HEK293 (cell line): ENCODE measurements around the gene STPG2.

ENCODE experiments used
- CTCF ChIA-PET: fragments of 350-600 bp; formaldehyde crosslinking; extraction: SDS; loops from one replicate; lab custom pipeline; 2021; ENCODE audit warnings: antibody characterized with exemption; lab: Yijun Ruan, JAX
- POLR2A ChIA-PET: fragments of 300-600 bp; formaldehyde crosslinking; extraction: SDS; loops from one replicate; lab custom pipeline; 2020; ENCODE audit warnings: antibody characterized with exemption, inconsistent platforms; lab: Yijun Ruan, JAX
- H3K27ac ChIP-seq: fragments of 200-500 bp; sonication (Bioruptor generic); 2 replicates; pipeline ENCODE4 v1.5.1; 2014; ENCODE audit warnings: low read depth, low read length, control low read depth, inconsistent platforms; ENCODE audit errors: extremely low read depth
- H3K36me3 ChIP-seq, 2 experiments: fragments of 200-500 bp in 1 of 2; sonication (Bioruptor generic) in 1 of 2; 1 replicate in 1 of 2; 2 replicates in 1 of 2; pipeline ENCODE4 v1.5.1; 2014 to 2017; ENCODE audit warnings: inconsistent platforms in 2 of 2, low read length in 2 of 2; ENCODE audit not compliant: control insufficient read depth in 2 of 2, insufficient read depth in 1 of 2
- H3K4me1 ChIP-seq: fragments of 200-500 bp; sonication (Bioruptor generic); 2 replicates; pipeline ENCODE4 v1.5.1; 2014; ENCODE audit warnings: mild to moderate bottlenecking, low read length, inconsistent platforms; ENCODE audit not compliant: control insufficient read depth, insufficient read depth
- H3K4me3 ChIP-seq: 2 replicates; pipeline ENCODE4 v1.5.1; 2011; ENCODE audit warnings: low read depth, mild to moderate bottlenecking, control low read depth, low read length, moderate library complexity
- H3K9me3 ChIP-seq: fragments of 200-500 bp; sonication (Bioruptor generic); 2 replicates; pipeline ENCODE4 v1.5.1; 2014; ENCODE audit warnings: low read depth, low read length, inconsistent platforms; ENCODE audit not compliant: control insufficient read depth, insufficient read depth
- BCL11B ChIP-seq: fragments of 450-650 bp; formaldehyde crosslinking; IDR thresholded peaks from 2 replicates; pipeline ENCODE4 v1.5.1; 2016; ENCODE audit warnings: low read depth, missing biosample characterization, missing genetic modification characterization
- HOXC10 ChIP-seq: sonication (generic); formaldehyde crosslinking; IDR thresholded peaks from 2 replicates; pipeline ENCODE4 v1.8.1; 2023; ENCODE audit warnings: mild to moderate bottlenecking, missing genetic modification reagents
- KLF10 ChIP-seq: fragments of 450-650 bp; IDR thresholded peaks from 2 replicates; pipeline ENCODE4 v1.5.1; 2018; ENCODE audit warnings: missing biosample characterization, mild to moderate bottlenecking, missing genetic modification characterization
- KLF8 ChIP-seq: fragments of 450-650 bp; formaldehyde crosslinking; IDR thresholded peaks from 2 replicates; pipeline ENCODE4 v1.5.1; 2016; ENCODE audit warnings: missing biosample characterization, missing genetic modification characterization
- KLF9 ChIP-seq: fragments of 450-650 bp; formaldehyde crosslinking; IDR thresholded peaks from 2 replicates; pipeline ENCODE4 v1.5.1; 2016; ENCODE audit warnings: missing biosample characterization, missing genetic modification characterization, low read depth
- MEIS1 ChIP-seq: sonication (generic); formaldehyde crosslinking; IDR thresholded peaks from 2 replicates; pipeline ENCODE4 v1.8.1; 2022; ENCODE audit warnings: missing genetic modification reagents, mild to moderate bottlenecking, borderline replicate concordance
- PRDM4 ChIP-seq: fragments of 450-650 bp; formaldehyde crosslinking; IDR thresholded peaks from 2 replicates; pipeline ENCODE4 v1.5.1; 2017; ENCODE audit warnings: missing biosample characterization, missing genetic modification characterization
- REST ChIP-seq: fragments of 450-650 bp; formaldehyde crosslinking; IDR thresholded peaks from 2 replicates; pipeline ENCODE4 v1.5.1; 2016; ENCODE audit warnings: missing biosample characterization, missing genetic modification characterization
- ZFHX2 ChIP-seq: fragments of 450-650 bp; formaldehyde crosslinking; conservative IDR thresholded peaks from 2 replicates; pipeline ENCODE4 v1.5.1; 2016; ENCODE audit warnings: missing biosample characterization, missing genetic modification characterization
- ZFP37 ChIP-seq: fragments of 450-650 bp; formaldehyde crosslinking; IDR thresholded peaks from 2 replicates; pipeline ENCODE4 v1.5.1; 2016; ENCODE audit warnings: missing biosample characterization, missing genetic modification characterization
- ZFP41 ChIP-seq: fragments of 450-650 bp; formaldehyde crosslinking; IDR thresholded peaks from 2 replicates; pipeline ENCODE4 v1.5.1; 2016; ENCODE audit warnings: missing biosample characterization, missing genetic modification characterization, borderline replicate concordance
- ZNF133 ChIP-seq: fragments of 450-650 bp; formaldehyde crosslinking; IDR thresholded peaks from 2 replicates; pipeline ENCODE4 v1.5.1; 2016; ENCODE audit warnings: missing biosample characterization, missing genetic modification characterization
- ZNF138 ChIP-seq: fragments of 450-650 bp; formaldehyde crosslinking; IDR thresholded peaks from 2 replicates; pipeline ENCODE4 v1.5.1; 2016; ENCODE audit warnings: missing biosample characterization, missing genetic modification characterization, borderline replicate concordance
- ZNF146 ChIP-seq: fragments of 450-650 bp; formaldehyde crosslinking; IDR thresholded peaks from 2 replicates; pipeline ENCODE4 v1.5.1; 2016; ENCODE audit warnings: missing biosample characterization, missing genetic modification characterization
- ZNF214 ChIP-seq: fragments of 450-650 bp; formaldehyde crosslinking; IDR thresholded peaks from 2 replicates; pipeline ENCODE4 v1.5.1; 2017; ENCODE audit warnings: missing biosample characterization, mild to moderate bottlenecking, missing genetic modification characterization, borderline replicate concordance
- ZNF221 ChIP-seq: fragments of 450-650 bp; formaldehyde crosslinking; IDR thresholded peaks from 2 replicates; pipeline ENCODE4 v1.5.1; 2017; ENCODE audit warnings: missing biosample characterization, missing genetic modification characterization, borderline replicate concordance
- ZNF23 ChIP-seq: fragments of 450-650 bp; formaldehyde crosslinking; IDR thresholded peaks from 2 replicates; pipeline ENCODE4 v1.5.1; 2016; ENCODE audit warnings: missing biosample characterization, missing genetic modification characterization, borderline replicate concordance
- ZNF239 ChIP-seq: fragments of 450-650 bp; formaldehyde crosslinking; IDR thresholded peaks from 2 replicates; pipeline ENCODE4 v1.5.1; 2016; ENCODE audit warnings: missing biosample characterization, missing genetic modification characterization
- ZNF24 ChIP-seq: fragments of 450-650 bp; formaldehyde crosslinking; IDR thresholded peaks from 2 replicates; pipeline ENCODE4 v1.5.1; 2016; ENCODE audit warnings: missing biosample characterization, missing genetic modification characterization
- ZNF26 ChIP-seq: fragments of 450-650 bp; formaldehyde crosslinking; IDR thresholded peaks from 2 replicates; pipeline ENCODE4 v1.5.1; 2016; ENCODE audit warnings: missing biosample characterization, missing genetic modification characterization
- ZNF341 ChIP-seq: fragments of 450-650 bp; formaldehyde crosslinking; IDR thresholded peaks from 2 replicates; pipeline ENCODE4; 2016; ENCODE audit warnings: low read depth, missing biosample characterization, missing genetic modification characterization
- ZNF510 ChIP-seq: fragments of 450-650 bp; formaldehyde crosslinking; IDR thresholded peaks from 2 replicates; pipeline ENCODE4 v1.5.1; 2018; ENCODE audit warnings: mild to moderate bottlenecking, missing genetic modification characterization, missing biosample characterization; ENCODE audit not compliant: insufficient replicate concordance
- ZNF530 ChIP-seq: fragments of 450-650 bp; formaldehyde crosslinking; IDR thresholded peaks from 2 replicates; pipeline ENCODE4 v1.5.1; 2016; ENCODE audit warnings: low read depth, missing biosample characterization, missing genetic modification characterization
- ZNF548 ChIP-seq: fragments of 450-650 bp; formaldehyde crosslinking; IDR thresholded peaks from 2 replicates; pipeline ENCODE4 v1.5.1; 2016; ENCODE audit warnings: missing biosample characterization, missing genetic modification characterization
- ZNF555 ChIP-seq: fragments of 450-650 bp; formaldehyde crosslinking; conservative IDR thresholded peaks from 2 replicates; pipeline ENCODE4 v1.5.1; 2017; ENCODE audit warnings: missing biosample characterization, mild to moderate bottlenecking, missing genetic modification characterization, inconsistent platforms
- ZNF558 ChIP-seq: fragments of 450-650 bp; formaldehyde crosslinking; IDR thresholded peaks from 2 replicates; pipeline ENCODE4 v1.5.1; 2016; ENCODE audit warnings: missing biosample characterization, missing genetic modification characterization
- ZNF610 ChIP-seq: fragments of 450-650 bp; formaldehyde crosslinking; IDR thresholded peaks from 2 replicates; pipeline ENCODE4 v1.5.1; 2016; ENCODE audit warnings: missing biosample characterization, missing genetic modification characterization, borderline replicate concordance
- ZNF626 ChIP-seq: fragments of 450-650 bp; sonication (Bioruptor Pico); formaldehyde crosslinking; IDR thresholded peaks from 2 replicates; pipeline ENCODE4 v1.5.1; 2018; ENCODE audit warnings: missing biosample characterization, missing genetic modification characterization, inconsistent platforms
- ZNF704 ChIP-seq: fragments of 450-650 bp; formaldehyde crosslinking; IDR thresholded peaks from 2 replicates; pipeline ENCODE4 v1.5.1; 2016; ENCODE audit warnings: missing biosample characterization, missing genetic modification characterization
- ZNF792 ChIP-seq: fragments of 450-650 bp; formaldehyde crosslinking; IDR thresholded peaks from 2 replicates; pipeline ENCODE4 v1.5.1; 2016; ENCODE audit warnings: missing biosample characterization, missing genetic modification characterization

STPG2 gene

GRCh38 chr4:97828646-97829045 lies 314.6 kb downstream of the STPG2 start:
- H3K36me3 ChIP-seq, result no peaks in the 10 kb centered on the region
- ChIA-PET POLR2A (interaction anchor here (0.5 kb wide), 1 partner anchor 302 kb away, joined by 3 read pairs; no protein-coding TSS in a partner anchor), CTCF (no interaction called here)
- no peaks in the 10 kb centered on the region for H3K4me1 ChIP-seq
- H3K27ac ChIP-seq, result no peak overlapping the region
- H3K9me3 ChIP-seq, result no peaks in the 10 kb centered on the region
- no peak overlapping the region for H3K4me3 ChIP-seq
- TF ChIP-seq ZNF341 (tag by site-specific recombination) (no peak), MEIS1 (CRISPR knock-in tag) (no peak), PRDM4 (no peak), ZNF704 (tag by site-specific recombination) (no peak), ZNF548 (tag by site-specific recombination) (no peak), ZNF792 (tag by site-specific recombination) (no peak), ZNF24 (no peak), HOXC10 (no peak), ZFP37 (tag by site-specific recombination) (no peak), ZNF558 (tag by site-specific recombination) (no peak), KLF9 (no peak), ZFHX2 (tag by site-specific recombination) (no peak), ZNF138 (tag by site-specific recombination) (no peak), BCL11B (no peak), ZNF530 (tag by site-specific recombination) (no peak)

- no peak overlapping the region for H3K27ac ChIP-seq
- H3K36me3 ChIP-seq, result no peaks in the 10 kb centered on the region
- H3K4me3 ChIP-seq, result no peak overlapping the region
- CTCF ChIA-PET, result no interaction called here
- H3K4me1 ChIP-seq, result no peaks in the 10 kb centered on the region
- POLR2A ChIA-PET, result no interaction called here
- H3K9me3 ChIP-seq, result no peaks in the 10 kb centered on the region
- no peak for TF ChIP-seq ZNF610
- no peak for TF ChIP-seq ZNF626 (tag by site-specific recombination)
- no peak for TF ChIP-seq ZNF239
- no peak for TF ChIP-seq ZNF214 (tag by site-specific recombination)
- TF ChIP-seq ZNF510 (tag by site-specific recombination), result no peak
- no peak for TF ChIP-seq KLF8 (tag by site-specific recombination)
- no peak for TF ChIP-seq KLF9
- no peak for TF ChIP-seq ZNF221
- TF ChIP-seq ZNF26 (tag by site-specific recombination), result no peak
- TF ChIP-seq KLF10, result no peak
- no peak for TF ChIP-seq ZNF23 (tag by site-specific recombination)
- no peak for TF ChIP-seq ZNF146 (tag by site-specific recombination)
- TF ChIP-seq ZNF133, result no peak
- TF ChIP-seq REST (tag by site-specific recombination), result no peak
- TF ChIP-seq ZNF555 (tag by site-specific recombination), result no peak
- TF ChIP-seq ZFP41 (tag by site-specific recombination), result no peak
Observed at GRCh38 chr4:97819294-97819693, 324.0 kb downstream of the STPG2 start.
